ENCODE data around the gene CIT. TPM values are rescaled to one million over a fixed set of nuclear protein-coding genes. Genes with fewer than 3 reads are reported as not detected.

Gene CIT
- total RNA-seq, 6 experiments from 2014 or later: 1.8 to 12.8 (median 3.3) TPM

- no peak overlapping the region for H3K4me3 ChIP-seq
- H3K27ac ChIP-seq: no peak overlapping the region
- ATAC-seq (no peak), DNase-seq (no peak)
- no peaks in the 10 kb centered on the region for H3K4me1 ChIP-seq
- H3K9me3 ChIP-seq: no peaks in the 10 kb centered on the region
- intact Hi-C loops (cut with DNase I): no loop called here
- H3K36me3 ChIP-seq: no peaks in the 10 kb centered on the region
- 92% methylated on average over 6 of the region's 6 CpGs for WGBS (ENCODE audit: insufficient coverage, low coverage, low lambda C conversion rate, missing lambda C conversion rate)
- TF ChIP-seq, protein P1, sequence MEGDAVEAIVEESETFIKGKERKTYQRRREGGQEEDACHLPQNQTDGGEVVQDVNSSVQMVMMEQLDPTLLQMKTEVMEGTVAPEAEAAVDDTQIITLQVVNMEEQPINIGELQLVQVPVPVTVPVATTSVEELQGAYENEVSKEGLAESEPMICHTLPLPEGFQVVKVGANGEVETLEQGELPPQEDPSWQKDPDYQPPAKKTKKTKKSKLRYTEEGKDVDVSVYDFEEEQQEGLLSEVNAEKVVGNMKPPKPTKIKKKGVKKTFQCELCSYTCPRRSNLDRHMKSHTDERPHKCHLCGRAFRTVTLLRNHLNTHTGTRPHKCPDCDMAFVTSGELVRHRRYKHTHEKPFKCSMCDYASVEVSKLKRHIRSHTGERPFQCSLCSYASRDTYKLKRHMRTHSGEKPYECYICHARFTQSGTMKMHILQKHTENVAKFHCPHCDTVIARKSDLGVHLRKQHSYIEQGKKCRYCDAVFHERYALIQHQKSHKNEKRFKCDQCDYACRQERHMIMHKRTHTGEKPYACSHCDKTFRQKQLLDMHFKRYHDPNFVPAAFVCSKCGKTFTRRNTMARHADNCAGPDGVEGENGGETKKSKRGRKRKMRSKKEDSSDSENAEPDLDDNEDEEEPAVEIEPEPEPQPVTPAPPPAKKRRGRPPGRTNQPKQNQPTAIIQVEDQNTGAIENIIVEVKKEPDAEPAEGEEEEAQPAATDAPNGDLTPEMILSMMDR (IDR thresholded peaks at IDR 0.05): no peak
- no peak for TF ChIP-seq POLR2A (IDR thresholded peaks at IDR 0.05)
- no peaks in the 10 kb centered on the region for H3K27me3 ChIP-seq
These were observed 68.7 kb downstream of the CIT start for GRCh38 chr12:119808441-119808840.

GRCh38 chr12:119807380-119807779 is 69.7 kb downstream of the CIT start:
- H3K4me1 ChIP-seq: no peaks in the 10 kb centered on the region
- intact Hi-C loops (cut with DNase I): no loop called here
- ATAC-seq (peak; percentile 26 to 50 (median 49)), DNase-seq (no peak)
- H3K9me3 ChIP-seq: no peaks in the 10 kb centered on the region
- no peak overlapping the region for H3K27ac ChIP-seq
- TF ChIP-seq, protein P1 (IDR thresholded peaks at IDR 0.05): no peak
- TF ChIP-seq POLR2A (IDR thresholded peaks at IDR 0.05): no peak
- no peak overlapping the region for H3K4me3 ChIP-seq
- no peaks in the 10 kb centered on the region for H3K36me3 ChIP-seq
- no peaks in the 10 kb centered on the region for H3K27me3 ChIP-seq

DNA sequence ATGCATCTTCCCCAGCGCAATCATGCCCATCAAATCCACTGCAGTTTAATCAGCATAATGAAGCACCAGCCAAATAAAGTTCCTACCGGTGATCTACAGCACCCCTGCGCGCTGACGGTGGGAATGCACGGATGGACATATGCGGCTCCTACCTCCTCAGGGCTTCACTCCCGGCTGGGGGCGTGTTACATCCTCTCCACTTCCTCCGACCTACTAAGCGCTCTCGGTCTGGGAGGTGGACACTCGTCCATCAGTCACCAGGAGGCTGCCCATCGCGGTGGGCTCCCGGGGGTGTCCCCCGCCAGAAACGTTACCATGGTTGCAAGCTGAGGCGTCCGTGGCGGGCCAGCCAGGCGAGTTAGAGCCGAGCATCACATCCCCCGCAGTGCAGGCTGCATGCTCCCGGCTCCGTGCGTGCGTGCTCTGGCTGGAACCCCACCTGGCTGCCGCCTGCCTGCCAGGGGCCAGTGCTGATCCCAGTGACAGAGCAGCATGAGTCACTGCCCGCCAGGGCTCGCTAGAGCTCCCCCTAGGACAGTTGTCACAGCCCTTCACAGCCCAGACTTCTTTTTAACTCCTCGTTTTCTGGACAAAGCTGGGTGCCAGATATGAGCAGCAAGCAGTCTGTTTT is 73.0 kb downstream of the CIT start:
- no peaks in the 10 kb centered on the region for H3K36me3 ChIP-seq
- intact Hi-C loops (cut with DNase I): no loop called here
- DNase-seq: peak in 1 of 3 donors; percentile 38
- TF ChIP-seq, protein P1 (IDR thresholded peaks at IDR 0.05): peak in 2 of 4 donors; percentile 17 to 31
- TF ChIP-seq POLR2A (IDR thresholded peaks at IDR 0.05): no peak
- 35% methylated on average over 3 of the region's 32 CpGs for WGBS (ENCODE audit: insufficient coverage, low coverage, low lambda C conversion rate, missing lambda C conversion rate)
- H3K4me3 ChIP-seq: no peak overlapping the region
- H3K27me3 ChIP-seq: no peaks in the 10 kb centered on the region
- ATAC-seq: peak in 3 of 4 donors; percentile 35 to 77 (median 47)
- no peak overlapping the region for H3K27ac ChIP-seq
- H3K9me3 ChIP-seq: no peaks in the 10 kb centered on the region
- no peaks in the 10 kb centered on the region for H3K4me1 ChIP-seq

- intact Hi-C loops (cut with DNase I): no loop called here
- H3K4me3 ChIP-seq: no peak overlapping the region
- no peaks in the 10 kb centered on the region for H3K4me1 ChIP-seq
- TF ChIP-seq, protein P1 (IDR thresholded peaks at IDR 0.05): no peak
- TF ChIP-seq POLR2A (IDR thresholded peaks at IDR 0.05): no peak
- no peaks in the 10 kb centered on the region for H3K9me3 ChIP-seq
- no peaks in the 10 kb centered on the region for H3K27me3 ChIP-seq
- no peak overlapping the region for H3K27ac ChIP-seq
- H3K36me3 ChIP-seq: no peaks in the 10 kb centered on the region
- no peak for ATAC-seq
- 55% methylated on average over 10 of the region's 16 CpGs for WGBS (ENCODE audit: insufficient coverage, low coverage, low lambda C conversion rate, missing lambda C conversion rate)
- DNase-seq: no peak
These were observed 73.7 kb downstream of the CIT start for GRCh38 chr12:119803381-119803791.

GRCh38 chr12:119802472-119802871 is 74.6 kb downstream of the CIT start:
- ATAC-seq (no peak), DNase-seq (no peak)
- TF ChIP-seq, protein P1 (IDR thresholded peaks at IDR 0.05): no peak
- TF ChIP-seq POLR2A (IDR thresholded peaks at IDR 0.05): no peak
- WGBS (ENCODE audit: insufficient coverage, low coverage, low lambda C conversion rate, missing lambda C conversion rate): 80% methylated on average over 4 of the region's 4 CpGs
- Histone ChIP-seq H3K4me1 (no peaks in the 10 kb centered on the region), H3K27ac (no peak overlapping the region), H3K9me3 (no peaks in the 10 kb centered on the region), H3K4me3 (no peak overlapping the region), H3K36me3 (no peaks in the 10 kb centered on the region), H3K27me3 (no peaks in the 10 kb centered on the region)
- intact Hi-C loops (cut with DNase I): no loop called here
